HCT116 (cell line): Measurements from ENCODE around the gene SLC25A21. TPM values are rescaled to one million over a fixed set of nuclear protein-coding genes. Genes with fewer than 3 reads are reported as not detected.
"Not testable (repeated sequence)": the region's sequence is repeated elsewhere in the genome, so short reads cannot be mapped to it uniquely, and the experiment has no call there.

Source experiments
- ATAC-seq: fragments of 200-7000 bp; cut with Tn5 transposase; 2 replicates; pipeline ENCODE4 v1.9.1; 2020; ENCODE audit warnings: mild to moderate bottlenecking, moderate library complexity
- BruUV-seq: library from RNA; stranded (reverse); fragments of 400-500 nt; replicated peaks from 2 replicates; lab custom pipeline; 2021; lab: Mats Ljungman, UMichigan
- CTCF ChIA-PET: fragments of 300-600 bp; sonication (Branson Sonifier 250); formaldehyde crosslinking; loops from one replicate; lab custom pipeline; 2021; ENCODE audit warnings: antibody characterized with exemption; lab: Charles Lee
- POLR2A ChIA-PET: fragments of 300-600, 350-600 bp; sonication (Branson Sonifier 250); formaldehyde crosslinking; loops from one replicate; lab custom pipeline; 2021; ENCODE audit warnings: antibody characterized with exemption; lab: Charles Lee
- RAD21 ChIA-PET, 2 experiments: fragments of 300-600 bp; sonication (Branson Sonifier 250); formaldehyde crosslinking; loops; one replicate each; lab custom pipeline; 2023; ENCODE audit warnings: low total read pairs in 2 of 2; ENCODE audit not compliant: uncharacterized antibody in 2 of 2, unreplicated experiment in 2 of 2, low non-redundant PET in 1 of 2; lab: Charles Lee
- DNase-seq: peaks from one replicate; pipeline ENCODE4 v3.0.0-alpha.2; 2010; ENCODE audit warnings: low read depth, low spot score
- H2AFZ ChIP-seq: fragments of 200-600 bp; shearing (Covaris generic), sonication (generic); 2 replicates; pipeline ENCODE4 v1.6.1; 2017; ENCODE audit warnings: low read depth, mixed run types, mixed read lengths, antibody characterized with exemption, low read length; ENCODE audit not compliant: poor library complexity, severe bottlenecking
- H3K27ac ChIP-seq: 2 replicates; pipeline ENCODE4 v1.5.1; 2012; ENCODE audit warnings: low read depth, low read length
- H3K27me3 ChIP-seq: fragments of 200-600 bp; sonication (generic); 2 replicates; pipeline ENCODE4 v1.6.1; 2016; ENCODE audit warnings: mixed run types, low read length, mixed read lengths; ENCODE audit not compliant: insufficient read depth
- H3K36me3 ChIP-seq, 2 experiments: fragments of 200-500 bp in 1 of 2; fragments of 200-600 bp in 1 of 2; sonication (Bioruptor generic) in 1 of 2; sonication (generic) in 1 of 2; 2 replicates each; pipeline versions ENCODE4 v1.5.1 to v1.6.1; 2014 to 2016; ENCODE audit warnings: low read length in 2 of 2, inconsistent platforms in 1 of 2, mixed read lengths in 1 of 2, mixed run types in 1 of 2; ENCODE audit not compliant: insufficient read depth in 2 of 2, control insufficient read depth in 1 of 2
- H3K4me1 ChIP-seq, 2 experiments: fragments of 200-600 bp in 1 of 2; sonication (generic) in 1 of 2; 2 replicates each; pipeline versions ENCODE4 v1.5.1 to v1.6.1; 2012 to 2017; ENCODE audit warnings: low read length in 2 of 2, inconsistent platforms in 1 of 2, mild to moderate bottlenecking in 1 of 2, mixed read lengths in 1 of 2, mixed run types in 1 of 2, moderate library complexity in 1 of 2; ENCODE audit not compliant: insufficient read depth in 2 of 2, control insufficient read depth in 1 of 2
- H3K4me2 ChIP-seq: fragments of 200-600 bp; sonication (generic); 2 replicates; pipeline ENCODE4 v1.6.1; 2017; ENCODE audit warnings: mixed run types, low read length, mixed read lengths
- H3K4me3 ChIP-seq, 2 experiments: fragments of 200-600 bp in 1 of 2; sonication (generic) in 1 of 2; replicated peaks in 1 of 2; 2 replicates each; pipeline ENCODE4 v1.5.1; 2011 to 2016; ENCODE audit warnings: low read length in 2 of 2, control low read depth in 1 of 2, low read depth in 1 of 2, mild to moderate bottlenecking in 1 of 2, mixed read lengths in 1 of 2, mixed run types in 1 of 2
- H3K79me2 ChIP-seq: fragments of 200-600 bp; sonication (generic); 2 replicates; pipeline ENCODE4 v1.6.1; 2017; ENCODE audit warnings: mild to moderate bottlenecking, mixed run types, low read length, moderate library complexity, mixed read lengths; ENCODE audit not compliant: insufficient read depth
- H3K9ac ChIP-seq: fragments of 200-600 bp; sonication (generic); 2 replicates; pipeline ENCODE4 v1.6.1; 2016; ENCODE audit warnings: low read length, mixed read lengths
- H3K9me2 ChIP-seq: fragments of 200-600 bp; sonication (generic), shearing (Covaris generic); 2 replicates; pipeline ENCODE4 v1.6.1; 2017; ENCODE audit warnings: mixed run types, mild to moderate bottlenecking, moderate library complexity; ENCODE audit not compliant: insufficient read depth
- H3K9me3 ChIP-seq, 2 experiments: fragments of 200-500 bp in 1 of 2; fragments of 200-600 bp in 1 of 2; sonication (Bioruptor generic) in 1 of 2; sonication (generic) in 1 of 2; 2 replicates each; pipeline ENCODE4 v1.6.1; 2014 to 2017; ENCODE audit warnings: low read length in 2 of 2, mixed read lengths in 2 of 2, inconsistent platforms in 1 of 2, low read depth in 1 of 2, mild to moderate bottlenecking in 1 of 2, mixed run types in 1 of 2, moderate library complexity in 1 of 2; ENCODE audit not compliant: control insufficient read depth in 1 of 2, insufficient read depth in 1 of 2
- H4K20me1 ChIP-seq: fragments of 200-600 bp; sonication (generic), shearing (Covaris generic); 2 replicates; pipeline ENCODE4 v1.6.1; 2017; ENCODE audit warnings: mixed run types, mild to moderate bottlenecking, moderate library complexity; ENCODE audit not compliant: insufficient read depth
- RAD21 ChIP-seq: IDR thresholded peaks from 2 replicates; pipeline ENCODE4 v1.6.1; 2012; ENCODE audit warnings: low read depth, mild to moderate bottlenecking
- YY1 ChIP-seq: IDR thresholded peaks from 2 replicates; pipeline ENCODE4 v1.6.1; 2011; ENCODE audit warnings: low read length, low read depth, moderate library complexity, mild to moderate bottlenecking; ENCODE audit not compliant: insufficient replicate concordance; ENCODE audit errors: extremely low read depth
- intact Hi-C: fragments of 100-400 bp; cut with micrococcal nuclease; formaldehyde crosslinking; loops from 2 replicates; pipeline ENCODE4 v1.10.0; 2022
- total RNA-seq: library from RNA; stranded (reverse); gene quantifications from one replicate; pipeline ENCODE4 v1.2.1, GENCODE V29; 2021; ENCODE audit not compliant: unreplicated experiment
- TF ChIP-seq, protein P1 (sequence below): IDR thresholded peaks from 2 replicates; pipeline ENCODE4 v1.6.1; 2011; ENCODE audit warnings: mild to moderate bottlenecking, low read length, moderate library complexity; ENCODE audit not compliant: insufficient replicate concordance; ENCODE audit errors: extremely low read depth

Gene SLC25A21
- total RNA-seq, 1 experiment from 2014 or later: 3.5 TPM

GRCh38 chr14:37181441-37181840 lies 9.0 kb upstream of the SLC25A21 start:
- POLR2A ChIA-PET: no interaction called here
- Histone ChIP-seq H3K4me3 (no peak overlapping the region), H3K9ac (no peak overlapping the region), H3K4me2 (no peak overlapping the region), H2AFZ (no peak overlapping the region), H3K27ac (no peak overlapping the region), H3K9me3 (no peaks in the 10 kb centered on the region), H3K4me1 (no peaks in the 10 kb centered on the region), H4K20me1 (no peaks in the 10 kb centered on the region), H3K27me3 (no peaks in the 10 kb centered on the region), H3K9me2 (no peaks in the 10 kb centered on the region), H3K79me2 (no peaks in the 10 kb centered on the region), H3K36me3 (no peaks in the 10 kb centered on the region)
- RAD21 ChIA-PET: no interaction called here
- DNase-seq: no peak
- no peak for ATAC-seq
- intact Hi-C loops: no loop called here
- BruUV-seq: no TSS peak
- no peak for TF ChIP-seq RAD21
- CTCF ChIA-PET: no interaction called here

DNA sequence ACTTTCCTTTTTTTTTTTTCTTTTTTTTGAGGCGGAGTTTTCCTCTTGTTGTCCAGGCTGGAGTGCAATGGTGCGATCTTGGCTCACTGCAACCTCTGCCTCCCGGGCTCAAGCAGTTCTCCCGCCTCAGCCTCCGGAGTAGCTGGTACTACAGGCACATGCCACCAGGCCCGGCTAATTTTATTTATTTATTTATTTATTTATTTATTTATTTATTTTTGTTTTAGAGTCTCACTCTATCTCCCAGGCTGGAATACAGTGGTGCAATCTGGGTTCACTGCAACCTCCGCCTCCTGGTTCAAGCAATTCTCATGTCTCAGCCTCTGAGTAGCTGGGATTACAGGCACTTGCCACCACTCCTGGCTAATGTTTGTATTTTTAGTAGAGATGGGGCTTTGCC lies 8.5 kb upstream of the SLC25A21 start:
- H3K79me2 ChIP-seq, ATAC-seq, H3K27me3 ChIP-seq, CTCF ChIA-PET, H3K9ac ChIP-seq, H3K9me3 ChIP-seq, DNase-seq, POLR2A ChIA-PET, H3K4me1 ChIP-seq, intact Hi-C loops, H3K36me3 ChIP-seq, H3K4me3 ChIP-seq, H4K20me1 ChIP-seq, H3K27ac ChIP-seq, BruUV-seq, H3K9me2 ChIP-seq, H2AFZ ChIP-seq, H3K4me2 ChIP-seq: not testable (repeated sequence)
- RAD21 ChIA-PET: interaction anchor here in 1 of 2 experiments (0.7 kb wide), 1 partner anchor 31 kb away, joined by 3 read pairs; no protein-coding TSS in a partner anchor

- Histone ChIP-seq H3K79me2 (no peaks in the 10 kb centered on the region), H3K4me2 (no peak overlapping the region), H3K9ac (no peak overlapping the region), H3K9me2 (no peaks in the 10 kb centered on the region), H3K27me3 (no peaks in the 10 kb centered on the region), H3K36me3 (no peaks in the 10 kb centered on the region), H3K27ac (no peak overlapping the region), H2AFZ (no peak overlapping the region), H3K4me1 (no peaks in the 10 kb centered on the region), H3K9me3 (no peaks in the 10 kb centered on the region), H4K20me1 (no peaks in the 10 kb centered on the region), H3K4me3 (no peak overlapping the region)
- BruUV-seq: no TSS peak
- no peak for TF ChIP-seq YY1
- TF ChIP-seq, protein P1, sequence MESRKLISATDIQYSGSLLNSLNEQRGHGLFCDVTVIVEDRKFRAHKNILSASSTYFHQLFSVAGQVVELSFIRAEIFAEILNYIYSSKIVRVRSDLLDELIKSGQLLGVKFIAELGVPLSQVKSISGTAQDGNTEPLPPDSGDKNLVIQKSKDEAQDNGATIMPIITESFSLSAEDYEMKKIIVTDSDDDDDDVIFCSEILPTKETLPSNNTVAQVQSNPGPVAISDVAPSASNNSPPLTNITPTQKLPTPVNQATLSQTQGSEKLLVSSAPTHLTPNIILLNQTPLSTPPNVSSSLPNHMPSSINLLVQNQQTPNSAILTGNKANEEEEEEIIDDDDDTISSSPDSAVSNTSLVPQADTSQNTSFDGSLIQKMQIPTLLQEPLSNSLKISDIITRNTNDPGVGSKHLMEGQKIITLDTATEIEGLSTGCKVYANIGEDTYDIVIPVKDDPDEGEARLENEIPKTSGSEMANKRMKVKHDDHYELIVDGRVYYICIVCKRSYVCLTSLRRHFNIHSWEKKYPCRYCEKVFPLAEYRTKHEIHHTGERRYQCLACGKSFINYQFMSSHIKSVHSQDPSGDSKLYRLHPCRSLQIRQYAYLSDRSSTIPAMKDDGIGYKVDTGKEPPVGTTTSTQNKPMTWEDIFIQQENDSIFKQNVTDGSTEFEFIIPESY: no peak
- intact Hi-C loops: no loop called here
- DNase-seq: no peak
- ChIA-PET RAD21 (no interaction called here), CTCF (no interaction called here), POLR2A (no interaction called here)
- no peak for ATAC-seq
These were observed 7.6 kb upstream of the SLC25A21 start for GRCh38 chr14:37179896-37180502.
